ENCODE measurements around the gene RXFP4. TPM values are rescaled to one million over a fixed set of nuclear protein-coding genes. Genes with fewer than 3 reads are reported as not detected.

Gene RXFP4
- total and polyA plus RNA-seq, 9 of the 15 experiments (the other 6 are each of a cell fraction or from before 2014, with no cell fraction given), result 0.64 TPM; not detected in 8

- no peak for TF ChIP-seq ZNF699 (CRISPR knock-in tag; IDR thresholded peaks at IDR 0.05; ENCODE audit: insufficient replicate concordance)
- TF ChIP-seq MNT (conservative IDR thresholded peaks at IDR 0.05), result 0 out of 4 replicates have a peak, but pooled peaks of 1 of the 2 experiments have one; percentile 43
- no peak for TF ChIP-seq ID3 (CRISPR knock-in tag; IDR thresholded peaks at IDR 0.05)
- no peak for TF ChIP-seq ID3 (tag; IDR thresholded peaks at IDR 0.05)
- no peak for TF ChIP-seq SMAD4 (CRISPR knock-in tag; conservative IDR thresholded peaks at IDR 0.05)
- TF ChIP-seq ZMIZ1 (IDR thresholded peaks at IDR 0.05; ENCODE audit: low read depth in 2 of 2, low read length in 2 of 2), result 0 out of 4 replicates have a peak, but pooled peaks of 1 of the 2 experiments have one; percentile 9
- 0 out of 2 replicates have a peak, but pooled peaks have one; percentile 7 for TF ChIP-seq SMARCA4 (IDR thresholded peaks at IDR 0.05)
- 0 out of 2 replicates have a peak, but pooled peaks have one; percentile 28 for TF ChIP-seq ZNF395 (CRISPR knock-in tag; IDR thresholded peaks at IDR 0.05)
- TF ChIP-seq RUNX1 (IDR thresholded peaks at IDR 0.05; ENCODE audit: low read depth), result no peak
- TF ChIP-seq PHF8 (IDR thresholded peaks at IDR 0.05; ENCODE audit: borderline replicate concordance, low read length), result no peak
- TF ChIP-seq EP400 (IDR thresholded peaks at IDR 0.05), result peak; percentile 41; the same call in 1 of the 2 replicates
- TF ChIP-seq PKNOX1 (IDR thresholded peaks at IDR 0.05), result peak; percentile 33; the same call in 1 of the 2 replicates
- TF ChIP-seq FOXK2 (conservative IDR thresholded peaks at IDR 0.05 in 1 of 2, IDR thresholded peaks at IDR 0.05 in 1 of 2; ENCODE audit: low read depth in 2 of 2), result peak in 1 of 2 experiments; percentile 28; a peak in 2 of 4 replicates
- TF ChIP-seq CTBP1 (IDR thresholded peaks at IDR 0.05; ENCODE audit: borderline replicate concordance), result no peak; the same call in 1 of the 2 replicates
- TF ChIP-seq NFE2 (IDR thresholded peaks at IDR 0.05; ENCODE audit: low read depth), result no peak
- TF ChIP-seq ZNF41 (CRISPR knock-in tag; conservative IDR thresholded peaks at IDR 0.05), result 0 out of 2 replicates have a peak, but pooled peaks have one; percentile 23
- peak; percentile 77 for TF ChIP-seq USF1 (CRISPR knock-in tag; IDR thresholded peaks at IDR 0.05)
- peak in 1 of 2 experiments; percentile 41; a peak in 2 of 4 replicates for TF ChIP-seq RAD21 (CRISPR knock-in tag; conservative IDR thresholded peaks at IDR 0.05 in 1 of 2, IDR thresholded peaks at IDR 0.05 in 1 of 2)
Measured at GRCh38 chr1:155910621-155911121, 30.8 kb upstream of the RXFP4 start (continued).
